Left lung (tissue), 10 donors: ENCODE measurements around the gene HOXA11. TPM values are rescaled to one million over a fixed set of nuclear protein-coding genes. Genes with fewer than 3 reads are reported as not detected.

Experiments used
- ATAC-seq: fragments of 200-7000 bp; cut with Tn5 transposase; one replicate; pipeline ENCODE4 v1.9.1; 2020; ENCODE audit warnings: moderate library complexity
- DNase-seq, 4 donors: peaks; one replicate each; pipeline ENCODE4 v3.0.0-alpha.2; 2013 to 2020
- H3K27ac ChIP-seq, 2 donors: fragments of 200-600 bp; sonication (generic) in 1 of 2; one replicate each; pipeline versions ENCODE4 v1.5.0 to v1.8.0; 2020 to 2021
- H3K27me3 ChIP-seq, 2 donors: fragments of 200-600 bp; sonication (generic) in 1 of 2; one replicate each; pipeline versions ENCODE4 v1.5.0 to v1.8.0; 2020 to 2021
- H3K36me3 ChIP-seq, 2 donors: fragments of 200-600 bp; sonication (generic) in 1 of 2; one replicate each; pipeline versions ENCODE4 v1.5.0 to v1.8.0; 2020 to 2021
- H3K4me1 ChIP-seq, 2 donors: fragments of 200-600 bp; one replicate each; pipeline ENCODE4 v1.8.0; 2021
- H3K4me3 ChIP-seq, 2 donors: fragments of 200-600 bp; sonication (generic) in 1 of 2; one replicate each; pipeline versions ENCODE4 v1.5.0 to v1.8.0; 2020 to 2021; ENCODE audit warnings: mild to moderate bottlenecking in 1 of 2
- H3K9me3 ChIP-seq, 2 donors: fragments of 200-600 bp; sonication (generic) in 1 of 2; one replicate each; pipeline versions ENCODE4 v1.5.0 to v1.8.0; 2020 to 2021
- CTCF ChIP-seq, 2 donors: fragments of 200-600 bp; sonication (generic) in 1 of 2; IDR thresholded peaks; one replicate each; pipeline versions ENCODE4 v1.5.0 to v1.8.0; 2021; ENCODE audit warnings: antibody characterized with exemption in 2 of 2
- intact Hi-C, 2 donors: fragments of 100-400 bp; cut with DNase I; formaldehyde crosslinking; loops; one replicate each; pipeline versions ENCODE4 v1.11.2 to v1.14.2; 2022
- polyA plus RNA-seq, 6 donors: library from polyadenylated mRNA; unstranded; fragments of 120-200 nt; gene quantifications; one replicate each; pipeline ENCODE4 v1.2.1, GENCODE V29; 2013; ENCODE audit not compliant: insufficient read length in 6 of 6
- total RNA-seq, 2 donors: library from RNA; stranded (reverse); fragmentation: NEBNext Ultra II Directional; extraction: Animal tissue kit (Norgen Biotek cat#: 25700); gene quantifications; one replicate each; pipeline ENCODE4 v1.2.1, GENCODE V29; 2021
- donor health status: DM: no; HTN: yes; CAD: no.
- donor health status: DM: no; HTN: no; CAD: no.

Gene HOXA11
- total and polyA plus RNA-seq, 8 donors, result 0.10 to 0.23 (median 0.13) TPM; not detected in 4

- intact Hi-C loops, result no loop called here
- H3K27ac ChIP-seq, result no peak overlapping the region
- no peak overlapping the region for H3K4me3 ChIP-seq
- H3K27me3 ChIP-seq, result peaks cover 97 to 98% of the 10 kb centered on the region in 2 donors
- no peak for TF ChIP-seq CTCF (IDR thresholded peaks at IDR 0.05)
- ATAC-seq (no peak), DNase-seq (no peak)
- peaks cover 4 to 49% of the 10 kb centered on the region in 2 donors for H3K4me1 ChIP-seq
- no peaks in the 10 kb centered on the region for H3K9me3 ChIP-seq
- no peaks in the 10 kb centered on the region for H3K36me3 ChIP-seq
These were observed 17.8 kb upstream of the HOXA11 start for GRCh38 chr7:27202862-27203134.

- peak in 1 of 4 donors; percentile 58 for DNase-seq
- no peak for ATAC-seq
- Histone ChIP-seq H3K27ac (no peak overlapping the region), H3K27me3 (peaks cover 97 to 98% of the 10 kb centered on the region in 2 donors), H3K4me3 (no peak overlapping the region), H3K4me1 (peaks cover 4 to 49% of the 10 kb centered on the region in 2 donors), H3K36me3 (no peaks in the 10 kb centered on the region), H3K9me3 (no peaks in the 10 kb centered on the region)
- intact Hi-C loops, result no loop called here
- no peak for TF ChIP-seq CTCF (IDR thresholded peaks at IDR 0.05)
These were observed 17.2 kb upstream of the HOXA11 start for GRCh38 chr7:27202018-27202861.

GRCh38 chr7:27201580-27202017 is 16.6 kb upstream of the HOXA11 start:
- no peak overlapping the region for H3K4me3 ChIP-seq
- ATAC-seq (no peak), DNase-seq (no peak)
- H3K27ac ChIP-seq, result no peak overlapping the region
- no peaks in the 10 kb centered on the region for H3K36me3 ChIP-seq
- peaks cover 4 to 49% of the 10 kb centered on the region in 2 donors for H3K4me1 ChIP-seq
- H3K27me3 ChIP-seq, result peaks cover 97 to 98% of the 10 kb centered on the region in 2 donors
- intact Hi-C loops, result no loop called here
- TF ChIP-seq CTCF (IDR thresholded peaks at IDR 0.05), result no peak
- no peaks in the 10 kb centered on the region for H3K9me3 ChIP-seq

GRCh38 chr7:27200761-27201579 is 15.9 kb upstream of the HOXA11 start:
- peaks cover 4 to 49% of the 10 kb centered on the region in 2 donors for H3K4me1 ChIP-seq
- no peaks in the 10 kb centered on the region for H3K9me3 ChIP-seq
- intact Hi-C loops, result no loop called here
- peak overlapping the region in 1 of 2 donors; percentile 28 for H3K4me3 ChIP-seq
- H3K36me3 ChIP-seq, result no peaks in the 10 kb centered on the region
- no peak for DNase-seq
- no peak for TF ChIP-seq CTCF (IDR thresholded peaks at IDR 0.05)
- H3K27ac ChIP-seq, result no peak overlapping the region
- H3K27me3 ChIP-seq, result peaks cover 97 to 98% of the 10 kb centered on the region in 2 donors
- peak; percentile 45 for ATAC-seq
